Neuronal stem cell (in vitro differentiated cells): ENCODE data around the gene SRP9.

Experiments
- DNase-seq: peaks from one replicate; pipeline ENCODE4 v3.0.0-alpha.2; 2013; ENCODE audit warnings: low spot score
- H2AFZ ChIP-seq: one replicate; pipeline ENCODE4 v1.6.1; 2013; ENCODE audit warnings: mild to moderate bottlenecking, low read length, inconsistent platforms
- H2AK5ac ChIP-seq: 2 replicates; pipeline ENCODE4 v1.6.1; 2013; ENCODE audit warnings: low read depth, mild to moderate bottlenecking, inconsistent platforms, low read length, moderate library complexity, mixed read lengths
- H2BK120ac ChIP-seq: 2 replicates; pipeline ENCODE4 v1.6.1; 2013; ENCODE audit warnings: low read depth, mild to moderate bottlenecking, inconsistent platforms, low read length, moderate library complexity, mixed read lengths
- H2BK12ac ChIP-seq: one replicate; pipeline ENCODE4 v1.6.1; 2013; ENCODE audit warnings: low read length, inconsistent platforms
- H2BK15ac ChIP-seq: 2 replicates; pipeline ENCODE4 v1.6.1; 2013; ENCODE audit warnings: mild to moderate bottlenecking, low read length, inconsistent platforms, mixed read lengths
- H2BK5ac ChIP-seq: one replicate; pipeline ENCODE4 v1.6.1; 2013; ENCODE audit warnings: inconsistent platforms, mild to moderate bottlenecking, low read length, moderate library complexity
- H3K14ac ChIP-seq: one replicate; pipeline ENCODE4 v1.6.1; 2013; ENCODE audit warnings: low read length, inconsistent platforms
- H3K18ac ChIP-seq: 2 replicates; pipeline ENCODE4 v1.6.1; 2013; ENCODE audit warnings: low read length, inconsistent platforms
- H3K23ac ChIP-seq: 2 replicates; pipeline ENCODE4 v1.6.1; 2013; ENCODE audit warnings: low read depth, mild to moderate bottlenecking, mixed read lengths, low read length, inconsistent platforms; ENCODE audit not compliant: poor library complexity
- H3K27ac ChIP-seq: replicated peaks from 3 replicates; pipeline ENCODE4 v1.5.1; 2013; ENCODE audit warnings: low read length, inconsistent platforms
- H3K27me3 ChIP-seq, 3 experiments: 2 replicates each; pipeline ENCODE4 v1.6.1; 2013; ENCODE audit warnings: low read length in 3 of 3, mild to moderate bottlenecking in 2 of 3, inconsistent platforms in 1 of 3, low read depth in 1 of 3, mixed read lengths in 1 of 3, moderate library complexity in 1 of 3; ENCODE audit not compliant: control insufficient read depth in 3 of 3, insufficient read depth in 3 of 3
- H3K36me3 ChIP-seq, 2 donors: replicated peaks in 1 of 2; 2 replicates each; pipeline ENCODE4 v1.6.1; 2013; ENCODE audit warnings: low read length in 2 of 2; ENCODE audit not compliant: control insufficient read depth in 2 of 2, insufficient read depth in 2 of 2
- H3K4ac ChIP-seq: 2 replicates; pipeline ENCODE4 v1.6.1; 2013; ENCODE audit warnings: inconsistent platforms, mild to moderate bottlenecking, low read length, moderate library complexity
- H3K4me1 ChIP-seq, 2 donors: 1 replicate in 1 of 2; 2 replicates in 1 of 2; pipeline ENCODE4 v1.6.1; 2013; ENCODE audit warnings: low read length in 2 of 2, low read depth in 1 of 2; ENCODE audit not compliant: control insufficient read depth in 2 of 2, insufficient read depth in 1 of 2
- H3K4me2 ChIP-seq: one replicate; pipeline ENCODE4 v1.6.1; 2013; ENCODE audit warnings: mild to moderate bottlenecking, low read length, inconsistent platforms; ENCODE audit not compliant: insufficient read depth, poor library complexity, severe bottlenecking
- H3K4me3 ChIP-seq, 2 donors: 2 replicates each; pipeline ENCODE4 v1.5.1; 2013; ENCODE audit warnings: low read length in 2 of 2, mild to moderate bottlenecking in 2 of 2, inconsistent platforms in 1 of 2, moderate library complexity in 1 of 2
- H3K79me1 ChIP-seq: one replicate; pipeline ENCODE4 v1.6.1; 2013; ENCODE audit warnings: low read depth, mild to moderate bottlenecking, inconsistent platforms, low read length, moderate library complexity
- H3K9ac ChIP-seq: one replicate; pipeline ENCODE4 v1.6.1; 2013; ENCODE audit warnings: mild to moderate bottlenecking, low read depth, low read length, inconsistent platforms; ENCODE audit not compliant: poor library complexity
- H3K9me3 ChIP-seq, 2 donors: replicated peaks in 1 of 2; 2 replicates each; pipeline versions ENCODE3 to v1.6.1; 2013; ENCODE audit warnings: low read length in 2 of 2, mild to moderate bottlenecking in 2 of 2, inconsistent platforms in 1 of 2, low read depth in 1 of 2, mixed read lengths in 1 of 2, moderate library complexity in 1 of 2; ENCODE audit not compliant: control insufficient read depth in 2 of 2, insufficient read depth in 1 of 2
- H4K8ac ChIP-seq: one replicate; pipeline ENCODE4 v1.6.1; 2013; ENCODE audit warnings: low read depth, mild to moderate bottlenecking, inconsistent platforms, low read length, moderate library complexity
- H4K91ac ChIP-seq: one replicate; pipeline ENCODE4 v1.6.1; 2013; ENCODE audit warnings: low read length, low read depth, mild to moderate bottlenecking, inconsistent platforms; ENCODE audit not compliant: poor library complexity
- WGBS, 2 donors: extraction: QIAGEN DNeasy Blood & Tissue Kit; methylation state at CpG; one replicate each; pipeline ENCODE4 v1.1.7; 2013; ENCODE audit warnings: missing lambda C conversion rate in 2 of 2, mixed read lengths in 1 of 2; ENCODE audit not compliant: insufficient read length in 2 of 2, insufficient replicate concordance in 1 of 2; ENCODE audit errors: extremely low coverage in 2 of 2; 5-methylcytosine and 5-hydroxymethylcytosine counted together

SRP9 gene

DNA sequence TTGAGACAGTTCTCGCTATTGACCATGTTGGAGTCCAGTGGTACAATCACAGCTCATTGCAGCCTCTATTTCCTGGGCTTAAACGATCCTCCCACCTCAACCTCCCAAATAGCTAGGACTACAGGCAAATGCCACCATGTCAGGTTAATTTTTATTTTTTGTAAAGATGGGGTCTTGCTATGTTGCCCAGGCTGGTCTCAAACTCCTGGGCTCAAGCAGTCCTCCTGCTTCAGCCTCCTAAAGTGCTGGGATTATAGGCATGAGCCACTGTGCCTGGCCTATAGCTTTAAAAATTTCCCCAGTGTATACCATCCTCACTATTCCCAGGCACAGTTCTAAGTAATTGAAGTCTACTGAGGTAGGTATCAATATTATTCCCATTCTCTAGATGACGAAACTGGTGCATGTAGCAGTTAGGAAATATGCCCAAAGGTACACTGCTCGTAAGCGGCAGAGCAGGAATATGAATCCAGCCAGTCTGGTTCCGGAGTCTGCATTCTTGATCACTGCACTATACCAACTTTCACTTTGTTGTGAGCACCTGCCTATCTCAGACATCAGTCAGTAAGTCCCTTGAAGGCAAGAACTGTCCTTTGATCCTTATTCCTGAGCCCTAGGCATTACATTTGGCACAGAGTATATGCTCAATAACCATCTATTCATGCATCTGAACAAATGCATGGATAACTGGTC is 11.5 kb upstream of the SRP9 start:
- Histone ChIP-seq H3K9me3 (no peaks in the 10 kb centered on the region), H3K79me1 (no peaks in the 10 kb centered on the region), H3K4ac (no peak overlapping the region), H2BK120ac (no peak overlapping the region), H2BK5ac (no peak overlapping the region), H3K36me3 (no peaks in the 10 kb centered on the region), H2AFZ (no peak overlapping the region), H2BK12ac (no peak overlapping the region), H4K91ac (no peak overlapping the region), H3K27ac (no peak overlapping the region), H3K23ac (no peak overlapping the region), H2AK5ac (no peak overlapping the region), H3K4me2 (no peak overlapping the region), H3K27me3 (no peaks in the 10 kb centered on the region), H4K8ac (no peak overlapping the region), H2BK15ac (no peak overlapping the region), H3K18ac (no peak overlapping the region), H3K4me3 (no peak overlapping the region), H3K4me1 (peaks cover 25 to 36% of the 10 kb centered on the region in 2 donors), H3K14ac (no peak overlapping the region), H3K9ac (no peak overlapping the region)
- DNase-seq: no peak
- no CpG with 5 or more reads among the region's 6 CpGs for WGBS, 2 donors

DNA sequence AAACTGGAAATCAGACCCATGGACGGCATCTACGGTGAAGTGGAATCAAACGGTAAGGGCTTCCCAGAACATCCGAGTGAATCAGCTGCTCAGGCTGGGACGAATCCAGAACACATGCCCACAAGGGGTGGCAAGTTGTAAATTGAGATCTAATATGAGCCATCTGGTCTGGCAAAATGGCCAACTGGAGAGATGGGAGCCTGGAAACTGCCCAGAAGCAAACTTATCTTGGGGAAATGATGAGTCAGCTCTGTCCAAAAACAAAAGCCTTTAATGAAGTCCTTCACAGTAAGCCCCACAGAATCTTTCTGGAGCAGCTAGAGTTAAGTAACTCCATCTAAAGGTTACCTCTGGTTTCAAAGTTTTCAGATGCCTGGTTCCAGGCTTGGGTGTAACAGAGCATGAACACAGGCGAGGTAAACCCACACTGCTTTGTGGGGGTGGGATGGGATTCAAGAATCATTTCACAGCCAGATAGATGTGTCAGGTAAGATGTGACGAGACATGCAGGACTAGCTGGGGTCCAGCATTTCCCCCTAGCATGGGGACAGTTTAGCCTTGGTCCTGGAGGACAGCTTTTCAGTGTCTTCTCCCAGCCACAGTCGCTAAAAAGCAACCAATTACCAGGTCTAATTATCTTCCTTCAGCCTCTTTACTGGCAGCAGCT is 10.5 kb upstream of the SRP9 start:
- H3K79me1 ChIP-seq: no peaks in the 10 kb centered on the region
- H3K27ac ChIP-seq: no peak overlapping the region
- H2AFZ ChIP-seq: no peak overlapping the region
- H3K4me1 ChIP-seq: peaks cover 27 to 36% of the 10 kb centered on the region in 2 donors
- H3K4ac ChIP-seq: no peak overlapping the region
- H3K27me3 ChIP-seq: no peaks in the 10 kb centered on the region
- H4K8ac ChIP-seq: no peak overlapping the region
- no peak for DNase-seq
- no peak overlapping the region for H2BK12ac ChIP-seq
- no peak overlapping the region for H2BK120ac ChIP-seq
- peak overlapping the region; percentile 40 for H2AK5ac ChIP-seq
- H3K4me2 ChIP-seq: no peak overlapping the region
- no peak overlapping the region for H3K4me3 ChIP-seq
- H3K9ac ChIP-seq: no peak overlapping the region
- H2BK15ac ChIP-seq: no peak overlapping the region
- no peaks in the 10 kb centered on the region for H3K9me3 ChIP-seq
- WGBS, 2 donors: no CpG with 5 or more reads among the region's 8 CpGs
- H4K91ac ChIP-seq: no peak overlapping the region
- H2BK5ac ChIP-seq: no peak overlapping the region
- no peak overlapping the region for H3K23ac ChIP-seq
- no peaks in the 10 kb centered on the region for H3K36me3 ChIP-seq
- no peak overlapping the region for H3K14ac ChIP-seq
- no peak overlapping the region for H3K18ac ChIP-seq

DNA sequence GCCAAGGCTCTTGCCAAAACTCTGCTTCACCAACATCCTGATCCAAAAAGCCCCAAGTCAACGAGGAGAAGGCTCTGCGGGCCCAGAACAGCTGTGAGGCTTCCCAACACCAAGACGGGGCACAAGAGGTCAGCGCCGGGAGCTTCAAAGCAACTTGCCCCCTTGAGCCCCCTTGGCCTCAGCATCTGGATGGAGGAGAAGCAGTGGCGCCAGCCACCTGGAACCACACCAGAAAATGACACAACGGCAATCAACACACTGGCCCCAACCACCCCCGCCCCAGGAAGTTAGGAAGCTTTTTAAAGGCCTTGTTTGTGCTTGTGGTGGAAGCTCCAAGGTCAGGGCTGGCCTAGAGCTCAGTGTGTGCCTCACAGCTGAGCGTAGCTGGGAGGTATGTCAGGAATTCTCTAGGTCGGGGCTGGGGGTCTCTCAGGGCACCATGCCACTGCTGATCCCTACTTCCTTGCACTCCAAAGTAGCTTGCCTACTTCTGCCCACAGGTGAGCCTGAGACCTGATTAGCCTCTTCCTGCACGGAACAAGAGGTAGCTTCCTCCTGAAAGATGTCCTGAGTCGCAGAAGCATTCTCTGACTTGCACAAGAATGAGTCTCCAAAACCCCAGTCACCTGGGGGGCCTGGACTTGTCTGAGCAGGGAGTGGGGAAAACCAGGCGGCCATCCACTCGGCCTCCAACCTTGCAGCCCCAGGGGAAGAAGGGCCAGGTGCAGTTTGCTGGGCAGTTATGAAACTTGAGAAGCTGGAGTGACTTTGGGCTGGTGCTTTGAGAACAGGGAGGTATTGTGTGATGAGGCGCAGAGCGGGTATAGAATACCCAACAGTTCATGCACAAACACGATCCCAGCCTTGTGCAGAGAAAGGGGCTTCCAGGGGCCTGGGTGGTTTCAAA is 9.7 kb upstream of the SRP9 start:
- Histone ChIP-seq H3K9me3 (no peaks in the 10 kb centered on the region), H3K18ac (peak overlapping the region; percentile 40), H3K4ac (no peak overlapping the region), H3K36me3 (no peaks in the 10 kb centered on the region), H3K14ac (no peak overlapping the region), H2BK5ac (no peak overlapping the region), H2AFZ (no peak overlapping the region), H3K9ac (peak overlapping the region; percentile 5), H3K79me1 (no peaks in the 10 kb centered on the region), H2BK15ac (no peak overlapping the region), H4K8ac (no peak overlapping the region), H2BK12ac (no peak overlapping the region), H3K4me1 (peaks cover 24 to 33% of the 10 kb centered on the region in 2 donors), H2BK120ac (no peak overlapping the region), H3K27me3 (no peaks in the 10 kb centered on the region), H3K27ac (no peak overlapping the region), H2AK5ac (peak overlapping the region; percentile 40), H4K91ac (no peak overlapping the region), H3K4me2 (no peak overlapping the region), H3K4me3 (no peak overlapping the region), H3K23ac (no peak overlapping the region)
- DNase-seq: no peak
- no CpG with 5 or more reads among the region's 17 CpGs for WGBS, 2 donors
